Measurements from ENCODE around the gene C16orf95. TPM values are rescaled to one million over a fixed set of nuclear protein-coding genes. Genes with fewer than 3 reads are reported as not detected.

C16orf95 gene
- total RNA-seq, 1 experiment from 2014 or later, result 3.8 TPM

DNA sequence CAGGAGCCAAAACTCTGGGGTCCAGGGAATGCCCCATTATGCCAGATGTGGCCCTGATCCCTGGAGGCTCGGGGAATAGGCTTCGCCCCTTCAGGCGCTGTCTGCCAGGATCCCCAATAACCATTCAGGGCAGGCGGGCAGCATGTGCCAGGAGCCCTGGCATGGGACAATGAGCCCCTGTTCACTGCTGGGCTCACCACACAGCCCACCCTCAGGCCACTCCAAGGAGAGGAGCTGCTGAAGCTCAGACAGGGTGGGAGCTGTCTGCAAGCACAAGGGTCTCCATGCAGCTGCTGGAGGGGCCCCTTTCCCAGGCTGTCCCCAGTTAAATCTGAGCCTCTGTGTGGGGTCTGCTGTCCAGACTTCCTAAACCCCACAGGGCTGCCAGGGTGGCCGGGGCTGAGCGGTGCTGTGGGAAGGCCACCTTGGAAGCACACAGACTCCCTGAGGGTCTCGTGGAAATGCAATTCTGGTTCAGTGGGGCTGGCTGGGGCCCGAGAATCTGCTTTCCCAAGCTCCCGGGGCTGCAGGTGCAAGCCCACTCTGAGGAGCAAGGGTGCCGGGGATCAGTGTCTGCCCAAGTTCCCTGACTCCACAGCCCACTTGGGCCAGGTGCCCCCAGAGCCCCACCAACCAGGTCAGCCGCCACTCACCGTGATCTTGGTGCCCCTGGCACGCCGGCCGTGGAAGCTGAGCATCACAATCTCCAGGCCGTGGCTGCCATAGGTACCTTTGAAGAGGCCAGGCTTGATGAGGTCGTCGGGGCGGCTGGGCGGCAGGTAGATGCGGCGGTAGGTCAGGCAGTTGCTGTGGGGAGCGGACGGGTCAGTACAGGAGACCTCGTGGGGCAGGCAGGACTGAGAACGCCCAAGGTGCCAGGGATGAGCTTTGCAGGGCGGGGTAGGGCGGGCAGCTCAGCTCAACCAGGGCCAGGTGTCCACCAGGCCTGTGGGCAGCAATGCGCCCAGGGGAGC is 17.7 kb upstream of the C16orf95 start:
- TF ChIP-seq, protein P1, sequence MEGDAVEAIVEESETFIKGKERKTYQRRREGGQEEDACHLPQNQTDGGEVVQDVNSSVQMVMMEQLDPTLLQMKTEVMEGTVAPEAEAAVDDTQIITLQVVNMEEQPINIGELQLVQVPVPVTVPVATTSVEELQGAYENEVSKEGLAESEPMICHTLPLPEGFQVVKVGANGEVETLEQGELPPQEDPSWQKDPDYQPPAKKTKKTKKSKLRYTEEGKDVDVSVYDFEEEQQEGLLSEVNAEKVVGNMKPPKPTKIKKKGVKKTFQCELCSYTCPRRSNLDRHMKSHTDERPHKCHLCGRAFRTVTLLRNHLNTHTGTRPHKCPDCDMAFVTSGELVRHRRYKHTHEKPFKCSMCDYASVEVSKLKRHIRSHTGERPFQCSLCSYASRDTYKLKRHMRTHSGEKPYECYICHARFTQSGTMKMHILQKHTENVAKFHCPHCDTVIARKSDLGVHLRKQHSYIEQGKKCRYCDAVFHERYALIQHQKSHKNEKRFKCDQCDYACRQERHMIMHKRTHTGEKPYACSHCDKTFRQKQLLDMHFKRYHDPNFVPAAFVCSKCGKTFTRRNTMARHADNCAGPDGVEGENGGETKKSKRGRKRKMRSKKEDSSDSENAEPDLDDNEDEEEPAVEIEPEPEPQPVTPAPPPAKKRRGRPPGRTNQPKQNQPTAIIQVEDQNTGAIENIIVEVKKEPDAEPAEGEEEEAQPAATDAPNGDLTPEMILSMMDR (IDR thresholded peaks at IDR 0.05; ENCODE audit: unreplicated experiment), result no peak
- Mint-ChIP-seq H3K4me3 (ENCODE audit: low read depth, unreplicated experiment) (no peak overlapping the region), H3K36me3 (ENCODE audit: insufficient read depth, unreplicated experiment) (peaks cover 38% of the 10 kb centered on the region), H3K9me3 (ENCODE audit: low read depth, unreplicated experiment) (no peaks in the 10 kb centered on the region), H3K27ac (ENCODE audit: unreplicated experiment) (no peak overlapping the region), H3K4me1 (ENCODE audit: low read depth, unreplicated experiment) (no peaks in the 10 kb centered on the region), H3K27me3 (ENCODE audit: unreplicated experiment) (no peaks in the 10 kb centered on the region)
- no peak for DNase-seq
- CTCF ChIA-PET, result no interaction called here
- intact Hi-C loops (cut with micrococcal nuclease; ENCODE audit: unreplicated experiment), result no loop called here
- BruUV-seq (replicated peaks), result no TSS peak

DNA sequence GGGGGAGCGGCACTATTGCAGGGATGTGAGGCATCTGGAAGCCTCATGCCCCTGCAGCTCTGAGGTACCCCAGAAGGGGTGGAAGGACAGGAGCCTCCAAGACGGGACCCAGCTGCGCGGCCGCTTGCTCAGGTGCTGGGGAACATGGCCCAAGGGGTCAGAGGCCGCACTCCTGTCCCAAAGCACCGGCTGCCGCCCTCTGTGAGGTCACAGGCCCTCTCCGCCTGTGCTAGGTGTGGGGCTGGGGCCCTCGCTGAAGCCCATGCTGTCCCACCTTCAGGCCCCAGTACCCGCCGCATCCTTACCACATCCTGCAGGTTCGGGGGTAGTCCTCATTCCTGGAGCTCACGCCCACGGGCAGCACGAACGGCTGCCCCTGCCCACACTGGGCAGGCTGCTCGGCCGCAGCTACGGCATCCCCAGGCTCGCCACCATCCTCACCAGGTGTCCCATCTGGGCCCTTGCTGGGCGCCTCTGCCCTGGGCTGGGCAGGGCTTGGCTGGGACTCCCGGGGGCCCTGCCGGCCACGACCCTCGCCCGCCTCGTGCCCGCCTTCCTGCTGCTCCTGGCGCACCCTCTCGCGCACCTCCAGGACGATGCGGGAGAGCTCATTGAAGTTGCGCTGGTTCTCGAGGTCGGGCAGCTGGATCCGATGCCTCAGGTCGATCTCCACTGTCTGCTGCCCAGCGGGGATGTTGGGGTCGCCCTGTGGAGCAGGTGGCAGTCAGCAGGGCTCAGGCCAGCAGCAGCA is 16.6 kb upstream of the C16orf95 start:
- peaks cover 38% of the 10 kb centered on the region for H3K36me3 Mint-ChIP-seq (ENCODE audit: insufficient read depth, unreplicated experiment)
- no TSS peak for BruUV-seq (replicated peaks)

DNA sequence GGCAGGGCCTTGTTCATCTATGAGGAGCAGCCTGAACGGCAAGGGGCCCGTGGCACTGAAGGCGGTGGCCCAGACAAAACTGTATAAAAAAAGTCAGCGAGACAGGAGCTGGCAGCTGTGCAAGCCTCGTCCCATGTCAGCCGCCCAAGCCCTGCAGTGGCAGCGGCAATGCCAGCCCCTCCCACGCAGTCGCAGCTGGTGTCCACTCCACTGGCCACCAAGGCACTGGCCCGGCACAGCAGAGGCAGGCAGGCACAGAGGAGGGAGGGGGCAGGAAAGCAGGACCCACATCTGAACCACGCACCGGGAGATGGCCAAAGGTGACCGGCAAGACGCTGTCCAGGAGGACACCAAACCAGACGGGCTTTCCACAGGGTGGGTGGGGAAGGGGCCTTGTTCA is 15.9 kb upstream of the C16orf95 start:
- no peak overlapping the region for H3K27ac Mint-ChIP-seq (ENCODE audit: unreplicated experiment)
- intact Hi-C loops (cut with micrococcal nuclease; ENCODE audit: unreplicated experiment), result no loop called here
- TF ChIP-seq, protein P1 (IDR thresholded peaks at IDR 0.05; ENCODE audit: unreplicated experiment), result no peak
- DNase-seq, result no peak
- no peaks in the 10 kb centered on the region for H3K9me3 Mint-ChIP-seq (ENCODE audit: low read depth, unreplicated experiment)
- H3K4me1 Mint-ChIP-seq (ENCODE audit: low read depth, unreplicated experiment), result no peaks in the 10 kb centered on the region
- no peaks in the 10 kb centered on the region for H3K27me3 Mint-ChIP-seq (ENCODE audit: unreplicated experiment)
- H3K4me3 Mint-ChIP-seq (ENCODE audit: low read depth, unreplicated experiment), result no peak overlapping the region
- BruUV-seq (replicated peaks), result no TSS peak
- peaks cover 38% of the 10 kb centered on the region for H3K36me3 Mint-ChIP-seq (ENCODE audit: insufficient read depth, unreplicated experiment)
- CTCF ChIA-PET, result no interaction called here

More for the DNA sequence above, 16.6 kb upstream of the C16orf95 start:
- TF ChIP-seq, protein P1 (IDR thresholded peaks at IDR 0.05; ENCODE audit: unreplicated experiment), result no peak
- no peak for DNase-seq
- H3K27me3 Mint-ChIP-seq (ENCODE audit: unreplicated experiment), result no peaks in the 10 kb centered on the region
- H3K4me3 Mint-ChIP-seq (ENCODE audit: low read depth, unreplicated experiment), result no peak overlapping the region
- no peak overlapping the region for H3K27ac Mint-ChIP-seq (ENCODE audit: unreplicated experiment)
- H3K4me1 Mint-ChIP-seq (ENCODE audit: low read depth, unreplicated experiment), result no peaks in the 10 kb centered on the region
- H3K9me3 Mint-ChIP-seq (ENCODE audit: low read depth, unreplicated experiment), result no peaks in the 10 kb centered on the region
- intact Hi-C loops (cut with micrococcal nuclease; ENCODE audit: unreplicated experiment), result no loop called here
- CTCF ChIA-PET, result no interaction called here

- Mint-ChIP-seq H3K4me3 (ENCODE audit: low read depth, unreplicated experiment) (no peak overlapping the region), H3K27me3 (ENCODE audit: unreplicated experiment) (no peaks in the 10 kb centered on the region), H3K27ac (ENCODE audit: unreplicated experiment) (no peak overlapping the region), H3K4me1 (ENCODE audit: low read depth, unreplicated experiment) (no peaks in the 10 kb centered on the region), H3K9me3 (ENCODE audit: low read depth, unreplicated experiment) (no peaks in the 10 kb centered on the region), H3K36me3 (ENCODE audit: insufficient read depth, unreplicated experiment) (peaks cover 38% of the 10 kb centered on the region)
- peak; percentile 23 for DNase-seq
- intact Hi-C loops (cut with micrococcal nuclease; ENCODE audit: unreplicated experiment), result no loop called here
- TF ChIP-seq, protein P1 (IDR thresholded peaks at IDR 0.05; ENCODE audit: unreplicated experiment), result no peak
- CTCF ChIA-PET, result interaction anchor here (0.6 kb wide), 1 partner anchor 1605 kb away, joined by 7 read pairs; no protein-coding TSS in a partner anchor
- no TSS peak for BruUV-seq (replicated peaks)
These were observed 15.0 kb upstream of the C16orf95 start for GRCh38 chr16:87332150-87332549.

Data from Calu3 (cell line).